Activated CD8-positive, alpha-beta memory T cell treated with anti-CD3 and anti-CD28 coated beads, Interleukin-2, amount 50 U/mL, for 24 hours (primary cell): ENCODE results near the gene REEP2.
"Not testable (repeated sequence)": the region's sequence is repeated elsewhere in the genome, so short reads cannot be mapped to it uniquely, and the experiment has no call there.

Source experiments
- DNase-seq: peaks from one replicate; pipeline ENCODE4 v3.0.0-alpha.2; 2020; ENCODE audit errors: extremely low read depth

REEP2 gene

GRCh38 chr5:138438724-138439476 lies at the start of gene REEP2:
REEP2 (plus strand) TSS chr5:138439057; CDS start chr5:138439209, 152 bp downstream.
- DNase-seq = no peak

DNA sequence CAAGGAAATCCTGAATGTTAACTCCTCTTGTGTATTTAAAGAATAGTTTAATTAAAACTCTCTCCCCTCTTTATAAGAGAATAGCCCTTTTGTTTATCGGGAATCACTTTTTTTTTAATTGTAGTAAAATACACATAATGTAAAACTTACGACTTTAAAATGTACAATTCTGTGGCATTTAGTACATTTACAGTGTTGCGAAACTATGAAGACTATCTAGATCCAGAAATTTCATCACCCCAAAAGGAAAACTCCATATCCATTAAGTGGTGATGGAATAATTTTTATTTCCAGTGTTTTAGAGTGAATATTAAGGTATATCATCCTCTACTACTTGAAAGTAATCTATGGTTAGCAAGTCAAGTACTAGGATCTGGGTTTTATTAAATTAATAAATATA lies 49.5 kb upstream of the REEP2 start:
- DNase-seq = no peak

GRCh38 chr5:138389911-138390310 lies 48.9 kb upstream of the REEP2 start:
- DNase-seq = not testable (repeated sequence)

GRCh38 chr5:138391859-138392386 lies 46.9 kb upstream of the REEP2 start:
- no peak for DNase-seq

- no peak for DNase-seq
Measured at GRCh38 chr5:138402640-138403039, 36.2 kb upstream of the REEP2 start.

GRCh38 chr5:138408023-138408422 lies 30.8 kb upstream of the REEP2 start:
- no peak for DNase-seq

- peak; percentile 2 for DNase-seq
Measured at GRCh38 chr5:138410996-138411640, 27.7 kb upstream of the REEP2 start.

DNA sequence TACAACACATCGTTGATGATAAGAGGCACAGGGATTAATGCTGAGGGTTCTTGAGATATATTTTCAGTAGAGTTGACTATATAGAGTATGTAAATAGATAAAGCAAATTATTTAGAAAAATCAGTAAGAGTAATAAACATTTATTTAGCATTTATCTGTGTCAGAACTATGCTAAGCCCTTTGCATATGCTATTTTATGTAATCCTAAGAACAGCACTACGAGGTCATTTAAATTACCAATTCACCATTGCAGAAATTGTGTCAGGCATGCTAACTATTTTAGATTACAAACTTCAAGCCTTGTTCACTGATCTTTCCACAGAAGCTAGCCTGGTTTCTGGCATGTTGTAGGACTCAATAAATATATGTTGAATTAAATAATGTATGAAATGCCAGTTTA lies 20.4 kb upstream of the REEP2 start:
- no peak for DNase-seq

DNA sequence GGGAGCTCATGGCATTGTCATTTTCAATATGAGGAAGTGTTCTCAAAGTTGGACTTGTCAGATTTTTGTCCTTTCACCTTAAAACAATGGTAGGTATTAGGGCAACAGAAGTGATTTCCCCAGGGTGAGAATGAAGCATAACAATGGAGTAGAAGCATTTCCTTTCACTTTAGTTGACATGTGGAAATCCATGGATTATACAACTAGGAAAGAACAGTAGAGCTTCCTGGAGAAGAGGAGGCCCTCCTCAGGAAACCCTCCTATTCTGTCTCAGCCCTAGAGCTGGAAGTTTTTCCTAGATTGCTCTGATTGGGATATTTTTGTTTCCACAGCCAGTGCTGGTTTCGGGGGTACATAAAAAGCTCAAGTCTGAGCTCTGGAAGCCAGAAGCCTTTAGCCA lies 13.8 kb upstream of the REEP2 start:
- no peak for DNase-seq

- DNase-seq = no peak
Measured at GRCh38 chr5:138435943-138436342, 2.9 kb upstream of the REEP2 start.

DNA sequence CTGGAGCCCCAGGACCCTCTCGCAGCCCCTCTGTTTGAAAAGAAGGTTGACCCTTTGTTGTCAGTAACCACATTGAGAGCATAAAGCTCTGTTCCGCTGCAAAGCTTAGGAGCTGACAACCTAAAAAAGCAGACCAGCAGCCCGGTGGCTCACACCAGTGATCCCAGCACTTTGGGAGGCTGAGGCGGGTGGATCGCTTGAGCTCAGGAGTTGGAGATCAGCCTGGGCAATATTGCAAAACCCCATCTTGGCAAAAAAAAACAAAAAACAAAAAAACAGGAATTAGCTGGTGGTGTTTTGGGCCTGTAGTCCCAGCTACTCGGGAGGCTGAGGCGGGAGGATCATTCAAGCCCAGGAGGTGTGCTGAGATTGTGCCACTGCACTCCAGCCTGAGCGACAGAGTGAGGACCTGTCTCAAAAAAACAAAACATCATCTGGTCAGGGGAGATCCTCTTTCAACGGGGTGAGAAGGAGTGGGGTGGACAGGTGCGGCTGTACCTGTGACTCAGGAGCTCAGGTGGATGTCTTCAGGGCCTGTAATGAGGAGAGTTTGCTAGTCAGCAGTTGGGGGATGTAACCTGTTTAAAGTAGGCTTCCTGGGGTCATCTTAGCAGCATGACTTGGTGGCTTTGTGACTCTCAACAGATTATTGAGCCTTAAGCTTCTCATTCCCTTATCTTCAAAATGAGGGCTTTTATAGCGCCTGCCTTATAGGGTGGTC lies 694 bp upstream of the REEP2 start:
- no peak for DNase-seq

DNA sequence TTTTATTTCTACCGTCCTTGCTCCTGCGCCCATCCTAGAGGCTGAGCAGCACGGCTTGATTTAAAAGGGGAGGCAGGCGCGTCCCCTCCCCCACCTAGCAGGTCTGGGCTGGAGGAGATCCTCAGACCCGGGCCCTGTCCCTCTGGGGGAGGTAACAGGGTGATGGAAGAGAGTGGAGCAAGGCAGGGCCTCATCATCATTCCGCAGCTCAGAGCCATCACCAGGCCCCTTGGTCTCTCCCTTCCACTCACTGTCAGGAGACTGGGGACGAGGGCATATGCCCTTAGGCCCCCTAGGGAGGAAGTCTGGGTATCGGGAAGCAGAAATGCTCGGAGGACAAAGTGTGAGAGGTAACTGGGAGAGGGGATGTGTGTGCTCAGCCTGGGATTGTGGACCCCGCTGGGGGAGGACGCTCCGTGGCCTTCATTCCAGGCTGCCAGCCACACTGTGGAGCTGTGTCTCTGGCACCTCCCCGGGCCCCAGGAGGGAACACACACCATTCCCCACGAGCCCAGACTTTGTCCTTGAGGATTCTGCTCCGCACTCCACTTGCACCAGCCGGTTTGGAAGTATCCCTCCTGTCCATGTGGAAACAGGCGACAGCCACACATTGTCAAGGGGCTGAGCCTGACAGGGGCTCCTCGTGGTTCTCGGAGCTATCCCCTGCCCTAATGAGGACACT lies 761 bp downstream of the REEP2 start:
- no peak for DNase-seq

- no peak for DNase-seq
Measured at GRCh38 chr5:138440159-138441073, 1.6 kb downstream of the REEP2 start.

GRCh38 chr5:138441221-138441620 lies 2.4 kb downstream of the REEP2 start:
- DNase-seq = no peak

GRCh38 chr5:138444078-138444773 lies 5.4 kb downstream of the REEP2 start:
- no peak for DNase-seq

GRCh38 chr5:138444774-138445546 lies 6.1 kb downstream of the REEP2 start:
- DNase-seq = no peak

DNA sequence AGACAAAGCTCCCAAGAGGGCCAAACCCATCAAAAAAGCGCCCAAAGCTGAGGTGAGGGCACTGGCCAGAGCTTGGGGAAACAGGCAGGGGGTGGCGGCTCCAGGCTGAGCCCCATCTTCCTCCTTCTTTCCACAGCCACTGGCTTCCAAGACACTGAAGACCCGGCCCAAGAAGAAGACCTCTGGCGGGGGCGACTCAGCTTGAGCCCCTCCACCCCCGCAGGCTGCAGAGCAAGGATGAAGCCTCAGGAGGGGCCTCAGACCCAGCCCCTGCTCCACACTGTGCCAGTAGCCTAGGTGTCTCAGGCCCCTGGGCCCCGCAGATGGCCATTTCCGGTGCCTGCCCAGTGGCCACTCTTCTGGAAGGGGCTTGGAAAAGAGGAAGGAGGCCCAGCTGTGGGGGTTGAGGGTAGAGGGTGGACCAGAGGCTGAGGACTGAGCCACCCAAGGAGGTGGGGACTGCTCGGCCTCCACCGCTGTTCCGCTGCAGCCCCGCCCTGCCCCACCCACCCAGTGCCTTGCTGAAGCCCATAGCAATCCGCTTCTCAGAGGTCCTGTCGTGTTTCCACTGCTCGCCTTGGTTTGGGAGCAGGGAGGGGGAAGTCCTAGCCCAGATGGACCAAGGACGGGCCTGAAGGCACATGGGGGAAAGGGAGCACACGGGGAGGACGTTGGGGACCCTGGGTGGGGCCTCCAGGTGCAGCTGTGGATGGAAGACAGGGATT lies 6.9 kb downstream of the REEP2 start:
- no peak for DNase-seq

GRCh38 chr5:138448070-138448469 lies 9.2 kb downstream of the REEP2 start:
- DNase-seq = no peak
